MG63 (cell line): Measurements from ENCODE around the gene CD2BP2. TPM values are rescaled to one million over a fixed set of nuclear protein-coding genes. Genes with fewer than 3 reads are reported as not detected.
"Not testable (repeated sequence)": the region's sequence is repeated elsewhere in the genome, so short reads cannot be mapped to it uniquely, and the experiment has no call there.

ENCODE experiments used
- DNase-seq: peaks from one replicate; pipeline ENCODE4 v3.0.0-alpha.2; 2020
- H3K27me3 ChIP-seq: fragments of 250-450 bp; sonication (Bioruptor Pico); 2 replicates; pipeline ENCODE4 v1.5.1; 2020; ENCODE audit warnings: mild to moderate bottlenecking, moderate library complexity
- H3K36me3 ChIP-seq: fragments of 250-450 bp; sonication (Bioruptor Pico); 2 replicates; pipeline ENCODE4 v1.5.1; 2020; ENCODE audit warnings: mild to moderate bottlenecking, moderate library complexity
- H3K4me3 ChIP-seq: fragments of 250-450 bp; sonication (Bioruptor Pico); 2 replicates; pipeline ENCODE4 v1.5.1; 2020; ENCODE audit warnings: mild to moderate bottlenecking, moderate library complexity
- H3K9me3 ChIP-seq: fragments of 250-450 bp; sonication (Bioruptor Pico); 2 replicates; pipeline ENCODE4 v1.5.1; 2020; ENCODE audit warnings: mild to moderate bottlenecking, moderate library complexity
- total RNA-seq: library from RNA; depleted of rRNA; stranded (reverse); fragments of >200 nt; shearing (Covaris generic); gene quantifications from 2 replicates; pipeline ENCODE4 v1.2.3, GENCODE V29; 2014; ENCODE audit warnings: low replicate concordance; rRNA removed

CD2BP2 gene
- total RNA-seq, 1 experiment from 2014 or later, result 70.0 TPM

DNA sequence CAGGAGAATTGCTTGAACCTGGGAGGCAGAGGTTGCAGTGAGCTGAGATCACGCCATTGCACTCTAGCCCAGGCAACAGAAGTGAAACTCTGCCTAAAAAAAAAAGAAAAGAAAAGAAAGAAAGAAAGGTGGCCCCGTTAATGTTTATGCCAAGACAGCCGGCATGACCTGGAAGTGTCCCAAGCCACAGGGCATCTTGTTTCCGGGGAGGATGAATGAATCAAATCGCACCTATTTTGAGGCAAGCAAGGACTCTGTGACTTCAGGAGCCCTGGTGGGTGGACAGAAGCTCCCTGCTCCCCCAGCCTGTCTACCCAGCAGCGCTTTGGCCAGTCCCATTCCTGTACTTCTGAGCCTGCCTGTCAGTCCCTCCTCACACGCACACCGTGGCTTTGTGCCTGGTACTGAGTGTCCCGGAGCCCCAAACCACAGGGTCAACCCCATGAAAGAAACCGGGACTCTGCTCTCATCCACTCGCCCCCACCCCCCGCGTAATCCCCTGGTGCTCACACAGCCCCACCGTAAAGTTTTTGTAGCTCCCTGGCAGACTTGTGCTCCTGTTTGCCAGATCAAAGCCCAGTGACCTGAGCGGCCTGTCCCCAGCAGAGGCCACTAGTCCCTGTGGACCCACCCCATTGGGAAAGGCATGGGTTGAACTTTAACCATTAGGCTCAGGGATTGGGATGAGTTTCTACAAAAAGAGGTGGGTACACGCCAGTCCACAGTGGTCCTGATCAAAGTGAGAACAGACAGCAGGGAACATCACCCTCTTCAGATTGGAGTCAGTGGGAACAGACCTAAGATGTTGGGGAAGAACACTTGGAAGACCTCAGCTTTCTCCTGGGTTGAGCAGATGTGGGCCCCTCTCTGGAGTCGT lies 19.3 kb downstream of the CD2BP2 start:
- Histone ChIP-seq H3K27me3 (no peaks in the 10 kb centered on the region), H3K4me3 (peak overlapping the region; percentile 74), H3K36me3 (no peaks in the 10 kb centered on the region), H3K9me3 (no peaks in the 10 kb centered on the region)
- DNase-seq, result peak; percentile 59

DNA sequence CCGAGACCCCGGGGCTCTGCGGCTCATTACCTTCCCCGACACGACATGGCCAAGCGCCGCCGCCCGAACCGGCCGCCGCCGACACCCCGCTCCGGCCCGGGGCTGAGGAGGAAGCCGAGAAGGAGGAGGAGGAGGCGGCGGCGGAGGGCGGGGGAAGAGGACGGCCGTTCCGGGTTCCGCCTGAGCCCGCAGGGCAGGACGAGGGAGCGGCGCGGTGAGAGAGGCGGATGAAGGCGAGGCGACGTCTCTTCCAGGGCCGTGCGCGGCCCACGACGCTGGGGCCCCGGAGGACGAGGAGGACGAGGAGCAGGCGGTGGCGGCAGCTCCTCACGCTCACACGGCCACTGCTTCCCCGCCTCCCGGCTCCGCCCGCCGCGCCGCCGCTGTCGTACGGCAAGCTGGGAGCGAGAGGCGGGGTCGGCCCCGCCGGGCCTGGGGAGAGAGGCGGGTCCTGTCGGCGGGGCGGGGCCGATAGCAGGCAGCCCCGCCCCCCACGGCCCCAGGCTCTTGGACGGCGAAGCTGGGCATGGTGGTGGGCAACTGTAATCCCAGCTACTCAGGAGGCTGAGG lies 20.0 kb downstream of the CD2BP2 start:
- peak overlapping the region; percentile 74 for H3K4me3 ChIP-seq
- peak; percentile 89 for DNase-seq

GRCh38 chr16:30334473-30334989 lies 20.6 kb downstream of the CD2BP2 start:
- not testable (repeated sequence) for H3K36me3 ChIP-seq, H3K27me3 ChIP-seq, H3K9me3 ChIP-seq
- peak; percentile 92 for DNase-seq
- H3K4me3 ChIP-seq, result peak overlapping the region; percentile 74

More for the DNA sequence above, 20.0 kb downstream of the CD2BP2 start:
- H3K27me3 ChIP-seq, H3K9me3 ChIP-seq, H3K36me3 ChIP-seq: not testable (repeated sequence)

- not testable (repeated sequence) for H3K9me3 ChIP-seq, DNase-seq, H3K4me3 ChIP-seq, H3K27me3 ChIP-seq, H3K36me3 ChIP-seq
Measured at GRCh38 chr16:30324220-30324619, 30.9 kb downstream of the CD2BP2 start.

- H3K27me3 ChIP-seq, H3K4me3 ChIP-seq, H3K9me3 ChIP-seq, H3K36me3 ChIP-seq, DNase-seq: not testable (repeated sequence)
Measured at GRCh38 chr16:30318647-30319046, 36.5 kb downstream of the CD2BP2 start.

GRCh38 chr16:30310937-30311336 lies 44.2 kb downstream of the CD2BP2 start:
- H3K4me3 ChIP-seq, H3K36me3 ChIP-seq, H3K27me3 ChIP-seq, DNase-seq, H3K9me3 ChIP-seq: not testable (repeated sequence)

GRCh38 chr16:30309255-30309654 lies 45.9 kb downstream of the CD2BP2 start:
- H3K4me3 ChIP-seq, DNase-seq, H3K36me3 ChIP-seq, H3K27me3 ChIP-seq, H3K9me3 ChIP-seq: not testable (repeated sequence)

Other genes starting within 250 kb of the CD2BP2 start
- gene GDPD3, start 241.8 kb downstream of the CD2BP2 start, total RNA-seq, result 0.43 TPM in 1 of 2 replicates, not detected in the other
- 13.3 and 20.0 TPM in 2 replicates for gene MAPK3, start 232.1 kb downstream of the CD2BP2 start, total RNA-seq
- 1.9 and 3.1 TPM in 2 replicates for gene CORO1A, start 171.7 kb downstream of the CD2BP2 start, total RNA-seq
- 64.7 and 122 TPM in 2 replicates for gene BOLA2B, start 161.6 kb downstream of the CD2BP2 start, total RNA-seq
- 30.9 and 54.9 TPM in 2 replicates for gene SLX1A, start 161.4 kb downstream of the CD2BP2 start, total RNA-seq
- 4.8 and 18.5 TPM in 2 replicates for gene SULT1A3, start 156.1 kb downstream of the CD2BP2 start, total RNA-seq
- gene NPIPB13, start 106.8 kb downstream of the CD2BP2 start, total RNA-seq, result 0.89 and 4.2 TPM in 2 replicates
- gene TBC1D10B, start 15.2 kb upstream of the CD2BP2 start, total RNA-seq, result 40.3 and 60.6 TPM in 2 replicates
- gene MYL11, start 19.5 kb upstream of the CD2BP2 start, total RNA-seq, result not detected in 2 replicates
- gene SEPTIN1, start 27.3 kb upstream of the CD2BP2 start, total RNA-seq, result not detected in 2 replicates
- 17.2 and 19.8 TPM in 2 replicates for gene ZNF48, start 40.1 kb upstream of the CD2BP2 start, total RNA-seq
- gene ZNF771, start 52.3 kb upstream of the CD2BP2 start, total RNA-seq, result 13.1 and 28.5 TPM in 2 replicates
- 106 and 131 TPM in 2 replicates for gene DCTPP1, start 74.7 kb upstream of the CD2BP2 start, total RNA-seq
- 75.8 and 110 TPM in 2 replicates for gene SEPHS2, start 90.6 kb upstream of the CD2BP2 start, total RNA-seq
- gene ITGAL, start 117.4 kb upstream of the CD2BP2 start, total RNA-seq, result not detected in 2 replicates
- gene ZNF768, start 171.3 kb upstream of the CD2BP2 start, total RNA-seq, result 47.6 and 72.9 TPM in 2 replicates
- 11.8 and 27.9 TPM in 2 replicates for gene ZNF747, start 179.6 kb upstream of the CD2BP2 start, total RNA-seq
- gene ZNF764, start 203.1 kb upstream of the CD2BP2 start, total RNA-seq, result 2.0 and 6.8 TPM in 2 replicates
- gene ZNF688, start 216.4 kb upstream of the CD2BP2 start, total RNA-seq, result 4.0 TPM in 2 replicates
- 11.4 and 15.7 TPM in 2 replicates for gene ZNF785, start 230.4 kb upstream of the CD2BP2 start, total RNA-seq